Measurements from ENCODE around the gene RERG.
"Not testable (repeated sequence)": the region's sequence is repeated elsewhere in the genome, so short reads cannot be mapped to it uniquely, and the experiment has no call there.

The RERG gene

GRCh38 chr12:15152456-15152855 lies 68.8 kb downstream of the RERG start:
- FAIRE-seq (no peak), DNase-seq (ENCODE audit: insufficient read length, low spot score) (no peak)

GRCh38 chr12:15151161-15152091 lies 69.8 kb downstream of the RERG start:
- FAIRE-seq (peak; percentile 31), DNase-seq (ENCODE audit: insufficient read length, low spot score) (no peak)

GRCh38 chr12:15146585-15146984 lies 74.6 kb downstream of the RERG start:
- FAIRE-seq (no peak), DNase-seq (ENCODE audit: insufficient read length, low spot score) (no peak)

- no peak for FAIRE-seq
- no peak for DNase-seq (ENCODE audit: insufficient read length, low spot score)
Observed at GRCh38 chr12:15143467-15143866, 77.8 kb downstream of the RERG start.

- FAIRE-seq (no peak), DNase-seq (ENCODE audit: insufficient read length, low spot score) (no peak)
Observed at GRCh38 chr12:15142711-15143110, 78.5 kb downstream of the RERG start.

- FAIRE-seq (no peak), DNase-seq (ENCODE audit: insufficient read length, low spot score) (no peak)
Observed at GRCh38 chr12:15131431-15131830, 89.8 kb downstream of the RERG start.

- FAIRE-seq (no peak), DNase-seq (ENCODE audit: insufficient read length, low spot score) (no peak)
Observed at GRCh38 chr12:15130541-15130940, 90.7 kb downstream of the RERG start.

- DNase-seq (ENCODE audit: insufficient read length, low spot score) = no peak
- no peak for FAIRE-seq
Observed at GRCh38 chr12:15123401-15123800, 97.8 kb downstream of the RERG start.

GRCh38 chr12:15122344-15122743 lies 98.9 kb downstream of the RERG start:
- no peak for FAIRE-seq
- no peak for DNase-seq (ENCODE audit: insufficient read length, low spot score)

GRCh38 chr12:15118955-15119354 lies 102.3 kb downstream of the RERG start:
- FAIRE-seq (no peak), DNase-seq (ENCODE audit: insufficient read length, low spot score) (no peak)

GRCh38 chr12:15116983-15117382 lies 104.2 kb downstream of the RERG start:
- no peak for FAIRE-seq
- no peak for DNase-seq (ENCODE audit: insufficient read length, low spot score)

- DNase-seq (ENCODE audit: insufficient read length, low spot score) (no peak), FAIRE-seq (no peak)
Observed at GRCh38 chr12:15116086-15116485, 105.1 kb downstream of the RERG start.

GRCh38 chr12:15115434-15115833 lies 105.8 kb downstream of the RERG start:
- FAIRE-seq (no peak), DNase-seq (ENCODE audit: insufficient read length, low spot score) (no peak)

GRCh38 chr12:15114501-15114900 lies 106.7 kb downstream of the RERG start:
- no peak for DNase-seq (ENCODE audit: insufficient read length, low spot score)
- FAIRE-seq = no peak

GRCh38 chr12:15092826-15093225 lies 128.4 kb downstream of the RERG start:
- FAIRE-seq (no peak), DNase-seq (ENCODE audit: insufficient read length, low spot score) (no peak)

- FAIRE-seq = no peak
- DNase-seq (ENCODE audit: insufficient read length, low spot score) = no peak
Observed at GRCh38 chr12:15090441-15090840, 130.8 kb downstream of the RERG start.

- FAIRE-seq = no peak
- no peak for DNase-seq (ENCODE audit: insufficient read length, low spot score)
Observed at GRCh38 chr12:15088105-15088504, 133.1 kb downstream of the RERG start.

GRCh38 chr12:15077751-15078150 lies 143.5 kb downstream of the RERG start:
- not testable (repeated sequence) for DNase-seq (ENCODE audit: insufficient read length, low spot score); FAIRE-seq

- DNase-seq (ENCODE audit: insufficient read length, low spot score) = no peak
Observed at GRCh38 chr12:15074351-15074750, 146.9 kb downstream of the RERG start.

GRCh38 chr12:15059123-15059522 lies 162.1 kb downstream of the RERG start:
- DNase-seq (ENCODE audit: insufficient read length, low spot score) = no peak
- FAIRE-seq = no peak

More at GRCh38 chr12:15074351-15074750, 146.9 kb downstream of the RERG start:
- FAIRE-seq = no peak
